Umbilical cord (tissue), 2 donors: ENCODE data around the gene EFNA5. TPM values are rescaled to one million over a fixed set of nuclear protein-coding genes. Genes with fewer than 3 reads are reported as not detected.
A peak's percentile ranks its signal among the peaks of the same experiment; 100 is the strongest.

Experiments used
- DNase-seq: peaks from one replicate; pipeline ENCODE4 v3.0.0-alpha.2; 2015; ENCODE audit warnings: low spot score
- total RNA-seq: library from RNA; depleted of rRNA; stranded (reverse); fragments of >200 nt; gene quantifications from one replicate; pipeline ENCODE4 v1.2.3, GENCODE V29; 2014; ENCODE audit warnings: low replicate concordance; ENCODE audit not compliant: insufficient read depth

EFNA5 gene
- total RNA-seq, 1 donor from 2014 or later: 15.2 TPM

DNA sequence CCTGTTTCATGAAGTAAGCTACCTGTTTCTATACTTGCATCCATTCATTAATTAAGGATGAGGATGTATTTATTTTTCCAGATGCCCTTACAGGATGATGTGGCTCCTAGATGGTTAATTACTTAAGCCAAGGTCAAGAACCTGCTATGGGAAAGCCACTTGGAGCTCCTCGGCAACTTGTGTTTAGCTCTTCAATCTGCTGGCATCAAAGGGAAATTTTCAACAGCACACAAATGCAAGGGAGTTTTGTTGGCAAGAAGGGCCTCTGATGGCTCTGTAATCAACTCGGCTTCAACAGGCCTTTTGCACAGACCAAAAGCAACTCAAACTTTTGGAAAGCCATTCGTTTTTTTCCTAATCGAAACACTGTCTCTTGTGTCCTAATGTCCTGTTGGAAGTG, 125.3 kb downstream of the EFNA5 start:
- DNase-seq: no peak

DNA sequence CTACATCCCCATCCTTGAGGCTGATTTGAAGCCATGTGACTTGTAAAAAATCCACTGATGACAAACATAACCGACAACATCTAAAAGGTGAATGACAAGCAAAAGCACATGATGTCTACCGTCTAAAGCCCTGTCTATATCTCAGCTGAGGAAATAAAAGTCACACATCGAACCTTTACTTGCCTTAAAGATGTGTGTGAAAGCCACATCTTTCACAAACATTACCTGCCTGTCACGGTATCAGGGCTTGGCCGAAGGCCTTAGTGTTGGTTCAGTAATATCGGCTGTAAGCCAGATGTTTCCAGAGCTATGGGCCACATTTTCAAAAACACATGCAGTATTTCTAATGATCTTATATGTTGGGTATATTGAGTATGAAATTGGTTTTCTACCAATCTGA, 125.8 kb downstream of the EFNA5 start:
- no peak for DNase-seq

DNA sequence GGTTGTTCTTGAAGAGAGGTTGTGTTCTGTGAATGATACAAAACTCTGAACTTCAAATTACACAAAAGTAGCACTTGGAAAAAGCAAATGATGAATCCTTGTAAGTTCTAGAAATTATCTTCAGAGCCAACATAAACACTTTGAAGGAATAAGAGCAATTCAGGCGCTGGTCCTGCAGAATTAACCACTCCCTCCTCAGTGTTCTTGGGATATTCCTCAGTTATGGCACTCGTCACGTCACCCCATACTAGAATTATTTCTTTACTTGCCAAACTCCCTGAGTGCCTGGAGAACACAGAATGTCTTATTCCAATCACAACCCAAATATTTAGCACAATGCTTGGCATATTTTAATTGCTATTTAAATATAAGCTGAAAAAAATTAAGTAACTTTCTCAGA, 126.3 kb downstream of the EFNA5 start:
- no peak for DNase-seq

DNA sequence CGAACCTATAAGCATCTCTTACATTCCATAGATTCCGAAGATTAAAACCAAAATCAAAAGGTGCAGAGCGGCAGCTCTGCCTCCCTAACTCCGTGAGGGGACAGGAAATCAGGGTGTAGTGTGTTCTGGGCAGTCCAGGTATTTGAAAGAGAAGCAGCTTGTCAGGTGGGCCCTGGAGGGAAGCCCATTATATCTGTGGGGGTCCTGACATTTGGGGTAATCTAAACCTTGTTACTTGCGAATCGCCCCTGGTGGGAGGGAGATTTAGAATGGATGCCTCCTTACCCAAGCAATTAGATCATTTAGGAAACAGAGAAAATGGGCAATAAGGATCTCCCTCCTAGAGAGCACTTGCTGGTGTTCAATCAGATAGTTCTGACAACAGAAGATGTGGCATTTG, 126.9 kb downstream of the EFNA5 start:
- DNase-seq: no peak

DNA sequence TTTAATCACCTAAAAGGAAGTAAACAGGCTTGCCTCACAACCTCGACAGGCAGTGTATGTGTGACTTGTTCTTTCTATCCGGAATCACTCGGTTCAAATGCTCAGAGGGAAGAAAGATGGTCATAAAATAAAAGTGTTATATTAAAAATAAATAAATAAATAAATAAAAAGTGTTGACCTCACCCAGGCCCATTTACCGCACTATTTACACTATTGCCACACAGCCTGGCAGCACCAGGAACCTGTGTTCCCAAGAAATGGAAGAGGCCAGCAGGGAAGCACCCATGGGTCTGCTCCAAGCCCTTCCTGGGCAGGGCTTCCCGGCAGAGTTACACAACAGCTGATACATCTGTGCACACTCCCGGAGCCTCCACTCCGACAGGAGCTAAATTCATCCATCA, 127.9 kb downstream of the EFNA5 start:
- DNase-seq: peak; percentile 49

DNA sequence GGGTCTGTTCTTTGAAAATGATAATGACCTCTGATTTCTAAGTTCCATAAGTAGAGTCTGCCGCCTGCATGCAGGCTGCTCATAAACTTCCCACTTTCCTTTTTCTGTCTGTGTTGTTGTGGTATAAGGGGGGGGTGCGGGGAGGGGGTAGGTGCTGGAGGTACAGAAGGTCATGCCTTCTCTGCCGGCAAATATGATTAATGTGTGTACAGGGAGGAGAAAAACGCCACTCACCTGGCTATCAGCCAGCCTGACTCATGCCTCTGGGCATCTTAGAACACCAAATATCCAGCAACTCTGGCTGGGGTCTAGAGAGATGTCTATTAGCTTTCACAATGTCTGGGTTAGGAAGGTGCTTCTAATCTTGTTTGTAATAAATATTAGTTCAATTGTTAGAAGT, 128.3 kb downstream of the EFNA5 start:
- DNase-seq: peak; percentile 80

DNA sequence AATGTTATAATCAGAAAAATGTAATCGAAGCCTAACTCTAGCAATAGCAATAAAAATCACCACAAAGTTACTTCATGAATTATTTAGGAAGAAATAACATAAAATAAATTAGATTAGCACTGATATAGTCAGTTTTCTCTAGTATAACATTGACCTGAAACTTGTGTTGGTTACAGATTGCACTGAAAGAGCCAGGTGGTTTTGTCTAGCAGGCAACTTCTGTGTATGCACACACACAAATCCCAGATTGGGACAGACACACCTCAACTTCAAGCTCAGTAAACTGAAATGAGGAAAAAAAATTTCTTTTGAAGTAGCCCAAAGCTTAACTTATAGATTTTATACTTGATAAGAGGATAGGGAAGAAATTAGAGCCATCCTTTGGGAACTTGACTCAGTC, 129.3 kb downstream of the EFNA5 start:
- no peak for DNase-seq

DNA sequence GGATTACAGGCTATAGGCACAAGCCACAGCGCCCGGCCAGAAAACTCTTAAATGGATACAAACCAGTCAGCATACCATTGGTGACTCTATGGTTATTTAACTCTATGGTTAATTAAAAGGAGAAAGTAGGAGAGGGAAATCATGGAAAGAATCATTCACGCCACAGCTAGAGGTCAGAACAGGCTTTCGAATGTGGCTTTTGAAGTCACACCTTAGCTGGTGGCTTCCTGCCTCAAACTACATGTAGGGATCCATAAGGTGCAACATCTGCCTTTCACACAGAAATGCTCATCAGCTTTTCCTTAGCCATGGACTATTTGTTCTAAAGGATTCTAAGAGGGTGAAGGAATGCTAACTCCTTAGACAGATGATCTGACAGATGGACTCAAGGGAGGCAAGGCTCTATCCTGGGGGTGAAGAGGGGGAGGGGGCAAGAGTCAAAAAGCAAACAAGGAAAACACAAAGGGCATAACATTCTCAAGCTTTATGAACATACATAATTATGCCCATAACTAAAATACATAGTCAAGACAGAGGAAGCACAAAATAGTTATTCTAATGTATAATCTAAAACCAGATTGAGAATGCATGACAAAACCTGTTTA, 130.9 kb downstream of the EFNA5 start:
- no peak for DNase-seq

DNA sequence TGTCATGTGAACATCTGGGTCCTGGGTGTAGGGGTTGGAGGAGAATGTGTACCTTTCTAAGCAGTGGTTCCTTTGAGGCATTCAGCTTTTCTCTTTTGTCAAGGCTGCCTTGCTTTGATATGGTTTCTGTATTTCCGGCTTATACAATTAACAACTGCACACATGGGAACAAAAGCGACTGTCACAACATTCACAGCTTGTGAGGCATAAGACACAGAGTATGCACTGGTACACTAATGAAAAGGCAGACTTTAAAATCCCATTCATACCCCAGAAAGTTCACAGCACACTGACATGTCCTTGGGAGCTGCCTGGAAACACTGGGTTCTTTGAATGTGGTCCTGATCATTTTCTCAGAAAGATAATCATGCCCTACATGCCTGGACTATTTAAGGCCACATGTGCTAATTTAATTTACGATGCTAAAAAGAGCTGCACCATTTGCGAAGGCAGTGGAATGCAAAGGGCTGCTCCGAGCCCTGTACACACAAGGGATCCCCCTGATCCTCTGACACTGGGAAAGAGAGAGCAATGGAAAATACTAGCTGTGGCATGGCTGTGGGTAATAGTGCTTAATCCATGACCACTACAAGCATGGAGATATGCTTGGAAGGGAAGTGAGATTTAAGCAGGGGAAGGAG, 131.8 kb downstream of the EFNA5 start:
- DNase-seq: peak; percentile 37

DNA sequence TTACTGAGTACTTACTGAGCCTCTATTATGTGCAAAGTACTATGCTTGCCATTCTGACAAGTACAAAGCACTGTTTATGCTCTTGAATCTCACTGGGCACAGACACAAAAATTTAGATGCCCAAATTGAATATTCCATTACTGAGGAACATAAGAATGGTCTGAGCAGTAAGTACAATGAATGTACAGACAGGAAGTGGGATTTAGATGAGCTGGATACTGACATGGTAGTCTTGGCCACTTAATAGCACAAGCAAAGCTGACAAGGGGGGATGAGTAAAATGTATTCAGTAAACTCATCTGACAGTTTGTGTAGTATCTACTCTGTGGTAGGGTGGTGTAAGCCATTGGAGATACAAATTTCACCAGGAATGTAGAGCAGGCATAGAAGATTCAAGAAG, 132.4 kb downstream of the EFNA5 start:
- DNase-seq: no peak

DNA sequence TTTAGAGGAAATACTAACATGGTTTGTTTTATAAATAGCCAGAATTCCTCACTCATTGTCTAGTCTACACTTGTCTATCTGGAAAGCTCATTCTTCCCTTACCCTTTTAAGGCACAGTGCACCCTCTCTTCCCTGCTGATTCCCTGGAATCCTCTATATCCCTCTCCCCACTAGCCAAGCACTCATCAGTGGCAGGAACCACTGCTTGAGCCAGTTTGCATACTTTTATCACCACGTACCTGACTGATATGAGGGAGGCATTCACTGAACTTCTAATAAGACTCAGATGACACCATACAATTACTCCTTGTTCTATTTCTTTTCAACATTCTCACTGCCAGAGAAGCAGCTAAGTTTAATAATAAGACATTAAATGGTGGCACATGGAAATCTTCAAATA, 134.9 kb downstream of the EFNA5 start:
- DNase-seq: no peak

DNA sequence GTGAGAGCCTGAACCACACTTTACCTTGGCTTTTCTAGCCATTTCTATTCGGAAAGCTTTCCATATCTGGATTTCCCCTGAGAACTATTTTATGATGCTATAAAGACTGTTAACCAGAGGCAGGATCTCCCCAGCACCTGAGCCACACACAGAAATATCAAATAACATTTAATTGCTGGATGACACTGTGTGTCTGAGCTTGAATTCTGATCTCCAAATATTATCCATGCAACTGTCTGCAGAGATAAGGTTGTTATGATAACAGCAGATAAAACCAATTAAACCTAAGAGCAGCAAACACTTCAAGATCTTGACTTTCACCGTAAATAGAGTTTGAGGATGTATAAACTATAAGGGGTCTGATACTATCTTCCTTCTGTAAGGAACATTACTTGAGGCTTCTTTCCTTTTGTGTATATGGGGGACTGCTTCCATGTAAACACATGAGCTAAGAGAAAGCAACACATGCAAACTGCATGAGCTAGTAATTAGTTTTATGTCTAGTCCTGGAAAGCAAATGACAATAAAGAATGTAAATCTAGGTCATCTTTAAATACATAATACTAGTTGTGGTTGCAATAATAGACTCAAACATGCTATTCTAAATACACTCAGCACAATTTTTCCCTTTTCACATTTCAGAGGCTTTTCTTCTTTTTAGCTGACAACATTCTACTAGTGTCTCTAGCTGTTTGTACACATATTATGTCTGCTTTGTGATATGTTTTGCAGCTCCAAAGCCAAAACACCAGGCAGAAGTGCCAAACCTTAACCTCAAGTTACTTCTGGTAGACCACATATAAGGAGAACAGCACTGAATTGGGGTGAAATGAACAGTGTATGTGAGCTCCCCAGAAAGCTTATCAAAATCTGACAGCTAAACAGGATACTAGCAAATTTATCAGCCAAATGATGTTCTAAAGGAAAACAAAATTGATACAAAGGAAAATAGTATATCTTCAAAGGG, 136.5 kb downstream of the EFNA5 start:
- DNase-seq: no peak

DNA sequence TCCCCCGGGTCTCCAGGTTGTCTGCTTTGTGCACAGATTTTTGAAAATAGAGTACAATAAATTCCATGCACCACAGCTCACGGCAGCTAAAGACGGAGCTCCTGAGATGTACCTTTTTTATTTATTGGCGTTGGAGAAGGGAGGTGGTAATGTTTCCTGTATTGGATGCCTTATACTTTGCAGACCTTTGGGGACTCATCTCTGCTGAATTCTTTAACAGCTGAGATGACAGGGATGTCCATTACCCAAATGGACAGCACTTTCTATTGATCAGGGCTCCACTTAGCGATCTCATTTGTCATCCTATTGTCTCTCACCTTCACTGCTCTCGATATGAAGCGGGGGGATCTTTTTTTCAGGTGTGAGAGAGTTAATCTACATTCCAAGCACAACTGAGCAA, 137.8 kb downstream of the EFNA5 start:
- no peak for DNase-seq

DNA sequence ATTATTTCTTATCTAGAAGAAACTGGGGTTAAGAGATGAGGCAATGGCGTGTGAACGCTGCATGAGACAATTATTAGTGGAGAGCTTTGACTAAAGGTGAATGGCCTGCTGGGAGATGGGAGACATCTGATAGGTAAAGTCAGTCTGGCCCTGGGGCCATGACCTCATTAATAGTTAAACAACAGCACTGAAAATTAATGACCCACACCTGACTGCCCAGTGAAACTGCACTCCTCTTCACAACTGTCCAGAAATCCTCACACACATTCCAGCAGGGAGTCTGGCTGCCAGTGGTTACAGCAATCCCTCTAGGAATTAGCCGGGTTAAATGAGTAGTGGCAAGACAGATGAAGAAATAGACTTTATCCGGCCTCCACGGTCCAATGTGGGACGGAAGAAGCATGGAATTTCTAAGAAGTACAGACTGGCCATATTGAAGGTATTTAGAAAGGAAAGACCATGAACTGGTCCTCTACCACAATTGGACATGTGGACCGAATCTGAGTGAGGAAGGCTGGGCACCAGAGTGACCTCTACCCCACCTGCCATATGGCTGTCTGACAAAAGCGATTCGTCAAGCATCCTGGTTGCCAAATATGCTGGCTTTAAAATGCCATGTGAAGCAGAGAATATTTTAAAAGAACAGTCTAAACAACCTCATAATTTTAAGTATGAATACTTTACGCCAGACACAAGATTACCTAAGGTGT, 138.4 kb downstream of the EFNA5 start:
- no peak for DNase-seq

DNA sequence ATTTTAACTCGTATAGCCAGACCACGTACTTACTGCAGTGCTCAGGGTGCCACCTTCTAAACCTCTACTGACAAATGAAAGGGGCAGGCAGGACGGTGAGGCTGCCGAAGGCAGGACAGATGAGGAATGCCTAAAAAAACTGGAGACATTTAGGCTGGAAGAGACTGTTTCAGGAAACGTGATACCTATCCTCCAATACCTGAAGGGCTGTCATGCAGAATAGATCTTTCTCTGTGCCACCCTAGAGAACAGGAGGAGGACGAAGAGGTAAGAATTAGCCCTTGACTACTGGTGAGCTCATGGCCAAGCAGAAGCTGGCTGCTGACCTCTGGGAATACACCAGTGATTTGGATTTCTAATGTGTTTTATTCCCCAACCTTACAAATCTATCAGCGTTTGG, 139.4 kb downstream of the EFNA5 start:
- DNase-seq: no peak

DNA sequence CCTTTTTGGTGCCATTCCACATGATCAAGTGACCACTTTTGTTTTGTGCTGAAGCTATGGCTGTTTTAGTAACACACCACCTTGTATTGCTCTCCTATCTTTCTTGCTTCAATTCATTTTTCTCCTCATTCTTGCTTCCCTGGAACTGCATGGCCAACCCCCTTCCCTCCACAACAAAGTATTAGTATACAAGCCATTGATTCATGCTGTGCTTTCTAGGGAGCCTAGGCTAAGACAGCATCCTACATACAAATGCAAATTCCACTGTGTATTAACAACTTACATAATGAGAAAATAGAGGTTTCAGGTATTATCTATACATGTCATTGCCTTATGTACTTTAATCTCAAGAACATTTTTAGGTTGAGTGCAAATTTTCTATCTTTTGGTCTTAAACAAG, 141.1 kb downstream of the EFNA5 start:
- DNase-seq: no peak

DNA sequence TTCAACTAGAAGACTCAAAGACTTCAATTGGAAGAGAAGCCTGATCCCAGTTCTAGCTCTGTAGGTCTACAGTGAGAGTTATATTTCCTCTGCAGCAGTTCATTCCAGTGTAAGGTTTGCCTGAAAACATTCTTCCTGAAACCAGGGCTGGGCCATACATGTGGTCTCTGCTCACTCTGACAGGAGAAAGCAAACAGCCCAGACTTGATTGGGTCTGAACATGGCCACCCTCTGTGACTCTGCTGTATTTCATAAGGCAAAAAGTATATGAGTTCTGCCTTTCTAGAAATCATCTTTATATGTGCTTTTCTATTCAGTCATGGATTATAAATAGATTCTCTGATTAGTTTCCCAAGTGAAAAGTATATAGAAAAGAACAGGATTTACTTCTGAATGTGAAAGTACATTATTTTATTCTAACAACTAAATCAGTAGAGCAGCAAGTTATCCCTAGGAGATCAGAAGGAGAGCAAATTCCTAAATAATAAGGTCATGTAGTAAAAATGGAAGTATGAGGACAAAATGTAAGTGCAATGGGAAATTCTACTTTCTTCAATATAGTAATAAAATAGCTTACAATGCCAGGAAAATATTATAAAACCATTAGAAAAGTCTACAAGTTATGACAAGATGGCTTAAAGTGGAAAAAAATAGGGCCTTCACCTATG, 144.3 kb downstream of the EFNA5 start:
- no peak for DNase-seq

DNA sequence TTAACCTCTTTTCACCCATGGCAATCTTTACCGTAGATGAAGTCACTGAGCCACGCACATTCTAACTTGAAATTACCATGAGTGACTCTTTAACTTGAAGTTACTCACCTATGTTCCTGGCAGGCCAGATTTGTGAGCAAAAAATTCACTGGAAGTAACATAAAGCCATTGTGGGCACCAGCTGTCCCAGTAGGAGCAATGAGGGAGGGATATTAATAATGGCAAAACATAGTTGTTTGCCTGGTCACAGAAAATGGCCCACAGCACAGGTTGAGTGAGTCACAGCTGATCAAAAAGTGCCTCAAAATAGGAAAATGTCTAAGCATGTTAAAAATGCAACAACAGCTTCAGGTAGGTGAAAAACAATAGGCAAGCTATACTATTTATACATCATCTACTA, 146.6 kb downstream of the EFNA5 start:
- no peak for DNase-seq

DNA sequence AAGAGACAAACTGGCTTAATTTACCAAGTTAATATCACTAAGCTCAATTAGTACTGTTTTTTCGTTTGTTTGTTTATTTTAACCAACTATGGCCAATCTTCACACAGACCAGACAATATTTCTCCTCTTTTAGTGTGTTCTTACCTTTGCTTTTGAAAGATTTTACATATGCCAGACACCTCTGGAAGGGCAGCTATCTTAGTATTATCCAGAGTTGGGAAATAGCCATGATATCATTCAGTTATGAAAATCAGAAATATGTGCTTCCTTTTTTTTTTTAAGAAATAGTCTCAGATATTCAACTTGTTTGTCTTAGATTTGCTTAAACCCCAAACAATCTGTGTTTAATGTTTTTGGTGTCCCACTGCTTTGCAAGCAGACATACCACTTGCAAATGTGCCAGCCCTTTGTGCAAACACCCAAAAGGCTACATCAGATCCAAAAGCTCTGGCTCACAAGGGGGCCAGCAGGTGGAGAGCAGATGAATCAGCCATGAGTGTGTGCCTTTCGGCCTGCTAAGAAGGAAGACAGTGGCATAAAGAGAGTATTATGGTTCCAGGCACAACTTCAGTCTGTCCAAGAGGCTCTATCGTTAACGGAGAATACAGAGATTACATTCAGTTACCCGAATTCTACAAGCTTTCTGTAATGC, 147.6 kb downstream of the EFNA5 start:
- no peak for DNase-seq

DNA sequence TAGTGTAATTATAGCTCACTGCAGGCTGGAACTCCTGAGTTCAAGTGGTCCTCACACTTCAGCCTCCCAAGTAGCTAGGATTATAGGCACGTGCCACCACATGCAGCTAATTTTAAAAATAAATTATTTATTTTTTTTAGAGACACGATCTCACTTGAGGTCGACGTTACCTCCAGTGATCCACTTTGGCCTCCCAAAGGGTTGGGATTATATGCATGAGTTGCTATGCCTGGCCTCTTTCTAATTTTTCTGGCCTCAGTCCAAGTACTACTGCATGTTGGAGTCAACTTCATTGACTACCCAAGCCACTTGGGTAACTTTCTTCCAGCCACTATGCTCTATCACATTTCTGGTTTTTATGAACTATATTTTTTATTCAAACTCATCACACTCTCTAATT, 148.3 kb downstream of the EFNA5 start:
- DNase-seq: no peak

DNA sequence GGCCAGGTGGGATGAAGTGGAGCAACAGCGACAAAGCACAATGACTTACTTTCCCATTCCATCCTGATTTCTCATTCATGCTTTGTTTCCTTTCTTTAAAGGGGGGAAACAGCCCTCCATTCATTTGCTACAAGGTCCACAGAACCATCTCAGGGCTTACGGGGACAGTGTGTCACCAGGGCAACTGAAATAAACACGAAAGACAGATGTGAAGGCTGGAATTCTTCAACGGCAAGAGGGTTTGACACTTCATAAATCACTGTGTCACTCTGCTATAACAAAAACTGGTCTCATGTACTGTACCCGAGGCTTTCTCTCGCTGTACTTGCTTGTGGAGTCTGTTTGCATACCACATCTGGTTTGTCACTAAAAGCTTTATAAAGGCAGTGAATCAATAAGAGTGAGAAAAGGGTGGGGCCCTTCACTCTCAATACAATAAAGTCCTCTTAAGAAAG, 150.8 kb downstream of the EFNA5 start:
- DNase-seq: peak; percentile 80
